OCI-LY1 (cell line): ENCODE measurements around the gene SLC25A1.

Experiments used
- EZH2 ChIP-seq: fragments of 200-600 bp; sonication (generic), shearing (Covaris generic); IDR thresholded peaks from 2 replicates; pipeline ENCODE4 v1.8.0; 2017; ENCODE audit warnings: borderline replicate concordance, mixed run types, mild to moderate bottlenecking, antibody characterized with exemption, low read length, moderate library complexity, mixed read lengths
- TF ChIP-seq, protein P1 (sequence below): fragments of 200-600 bp; sonication (generic), shearing (Covaris generic); IDR thresholded peaks from 2 replicates; pipeline ENCODE4 v1.5.1; 2017; ENCODE audit warnings: mild to moderate bottlenecking, antibody characterized with exemption, low read length, moderate library complexity, mixed read lengths

DNA sequence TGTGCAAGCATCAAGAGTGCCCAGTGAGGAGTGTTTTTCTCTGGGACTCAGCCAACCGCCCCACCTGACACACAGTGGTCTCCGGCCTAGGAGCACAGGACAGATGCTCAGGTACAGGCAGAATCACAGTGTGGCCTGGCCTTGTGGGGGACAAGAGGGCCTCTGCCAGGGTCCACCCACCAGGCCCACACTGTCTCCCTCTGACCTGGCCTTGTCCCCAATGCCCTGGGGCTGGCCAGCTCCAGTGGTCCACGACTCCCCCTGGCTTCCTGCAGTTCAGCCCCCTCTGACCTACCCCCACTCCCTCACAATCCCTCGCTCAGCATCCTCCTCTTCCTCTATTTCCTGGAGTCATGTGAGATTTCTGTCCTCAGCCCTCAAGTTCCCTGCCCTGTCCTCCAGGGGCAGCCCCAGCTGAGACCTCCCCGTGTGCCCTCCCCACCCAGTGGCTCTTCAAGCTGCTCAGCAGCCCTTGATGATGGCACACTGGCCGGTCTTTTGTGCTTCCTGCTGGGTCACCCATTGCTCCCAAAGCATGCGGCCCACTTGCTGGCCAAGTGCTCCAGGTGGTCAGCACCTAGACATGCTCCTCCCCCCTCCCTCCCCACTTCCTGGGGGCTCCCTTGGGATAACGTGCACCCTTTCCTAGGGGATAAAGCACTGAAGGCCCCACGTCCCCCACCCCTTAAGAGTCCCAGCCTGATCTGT is 45.7 kb downstream of the SLC25A1 start:
- TF ChIP-seq, protein P1, sequence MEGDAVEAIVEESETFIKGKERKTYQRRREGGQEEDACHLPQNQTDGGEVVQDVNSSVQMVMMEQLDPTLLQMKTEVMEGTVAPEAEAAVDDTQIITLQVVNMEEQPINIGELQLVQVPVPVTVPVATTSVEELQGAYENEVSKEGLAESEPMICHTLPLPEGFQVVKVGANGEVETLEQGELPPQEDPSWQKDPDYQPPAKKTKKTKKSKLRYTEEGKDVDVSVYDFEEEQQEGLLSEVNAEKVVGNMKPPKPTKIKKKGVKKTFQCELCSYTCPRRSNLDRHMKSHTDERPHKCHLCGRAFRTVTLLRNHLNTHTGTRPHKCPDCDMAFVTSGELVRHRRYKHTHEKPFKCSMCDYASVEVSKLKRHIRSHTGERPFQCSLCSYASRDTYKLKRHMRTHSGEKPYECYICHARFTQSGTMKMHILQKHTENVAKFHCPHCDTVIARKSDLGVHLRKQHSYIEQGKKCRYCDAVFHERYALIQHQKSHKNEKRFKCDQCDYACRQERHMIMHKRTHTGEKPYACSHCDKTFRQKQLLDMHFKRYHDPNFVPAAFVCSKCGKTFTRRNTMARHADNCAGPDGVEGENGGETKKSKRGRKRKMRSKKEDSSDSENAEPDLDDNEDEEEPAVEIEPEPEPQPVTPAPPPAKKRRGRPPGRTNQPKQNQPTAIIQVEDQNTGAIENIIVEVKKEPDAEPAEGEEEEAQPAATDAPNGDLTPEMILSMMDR = no peak
- no peak for TF ChIP-seq EZH2
